GM12878 (cell line): ENCODE data around the gene CERT1.

Source experiments
- CBX5 ChIP-seq: sonication (generic); IDR thresholded peaks from 2 replicates; pipeline ENCODE4 v1.6.1; 2016; ENCODE audit warnings: low read depth, moderate library complexity, mild to moderate bottlenecking, inconsistent platforms
- CTCF ChIP-seq, 3 experiments: IDR thresholded peaks in 2 of 3; conservative IDR thresholded peaks in 1 of 3; 2 replicates each; pipeline ENCODE4 v1.5.1; 2011; ENCODE audit warnings: low read depth in 3 of 3, low read length in 3 of 3, mild to moderate bottlenecking in 3 of 3, control low read depth in 2 of 3, moderate library complexity in 2 of 3, inconsistent platforms in 1 of 3, mixed read lengths in 1 of 3; ENCODE audit not compliant: control insufficient read depth in 2 of 3, insufficient read depth in 1 of 3; ENCODE audit errors: extremely low read depth in 1 of 3
- EP300 ChIP-seq, 2 experiments: fragments of 150-350 bp in 1 of 2; IDR thresholded peaks; 2 replicates each; pipeline ENCODE4 v1.6.1; 2011 to 2012; ENCODE audit warnings: low read depth in 2 of 2, low read length in 2 of 2, borderline replicate concordance in 1 of 2, improper control_type of control experiment in 1 of 2, inconsistent platforms in 1 of 2; ENCODE audit not compliant: control insufficient read depth in 1 of 2
- FOS ChIP-seq: IDR thresholded peaks from 3 replicates; pipeline ENCODE4 v1.6.1; 2011; ENCODE audit warnings: borderline replicate concordance; ENCODE audit not compliant: insufficient read length; ENCODE audit errors: extremely low read depth
- HDGF ChIP-seq: fragments of 450-650 bp; IDR thresholded peaks from 2 replicates; pipeline ENCODE4 v1.6.1; 2016; ENCODE audit warnings: antibody characterized with exemption
- KAT2A ChIP-seq: conservative IDR thresholded peaks from 2 replicates; pipeline ENCODE4 v1.6.1; 2011; ENCODE audit warnings: low read depth, low read length; ENCODE audit not compliant: control insufficient read depth
- KDM1A ChIP-seq: fragments of 200-600 bp; sonication (generic); IDR thresholded peaks from 2 replicates; pipeline ENCODE4 v1.6.1; 2016; ENCODE audit warnings: borderline replicate concordance
- LARP7 ChIP-seq: fragments of 450-650 bp; IDR thresholded peaks from 2 replicates; pipeline ENCODE4 v1.6.1; 2017; ENCODE audit warnings: mild to moderate bottlenecking
- MEF2A ChIP-seq: IDR thresholded peaks from 2 replicates; pipeline ENCODE4 v1.6.1; 2011; ENCODE audit warnings: low read depth, mild to moderate bottlenecking, low read length, moderate library complexity; ENCODE audit not compliant: insufficient read depth
- MLLT1 ChIP-seq: fragments of 450-650 bp; IDR thresholded peaks from 2 replicates; pipeline ENCODE4 v1.6.1; 2016; ENCODE audit warnings: mild to moderate bottlenecking
- TAF1 ChIP-seq: IDR thresholded peaks from 2 replicates; pipeline ENCODE4 v1.6.1; 2011; ENCODE audit warnings: mild to moderate bottlenecking, low read depth, low read length, borderline replicate concordance
- ZNF274 ChIP-seq: IDR thresholded peaks from one replicate; pipeline ENCODE4 v1.8.0; 2011; ENCODE audit not compliant: insufficient read length, insufficient read depth

- TF ChIP-seq TAF1 (no peak), ZNF274 (no peak), FOS (no peak), HDGF (no peak), MEF2A (no peak), KAT2A (no peak), KDM1A (no peak), LARP7 (no peak), EP300 (IDR thresholded peaks at IDR 0.05; ENCODE audit: borderline replicate concordance in 1 of 2, control insufficient read depth in 1 of 2, low read depth in 2 of 2, low read length in 2 of 2) (no peak), MLLT1 (no peak), CTCF (IDR thresholded peaks at IDR 0.05 in 2 of 3, conservative IDR thresholded peaks at IDR 0.05 in 1 of 3; ENCODE audit: control insufficient read depth in 2 of 3, extremely low read depth in 1 of 3, insufficient read depth in 1 of 3, low read depth in 3 of 3, low read length in 3 of 3) (no peak), CBX5 (no peak)
These were observed 72.7 kb downstream of the CERT1 start for GRCh38 chr5:75438722-75439121.
